ENCODE results near the gene ATP9A.

GRCh38 chr20:51703400-51704287 is 64.5 kb downstream of the ATP9A start:
- no peak for TF ChIP-seq CTCF (IDR thresholded peaks at IDR 0.05; ENCODE audit: poor library complexity, severe bottlenecking)
- TF ChIP-seq REST (IDR thresholded peaks at IDR 0.05; ENCODE audit: borderline replicate concordance), result no peak
- no peak for TF ChIP-seq POLR2AphosphoS5 (IDR thresholded peaks at IDR 0.05)
- no peak for TF ChIP-seq EP300 (conservative IDR thresholded peaks at IDR 0.05; ENCODE audit: poor library complexity, severe bottlenecking)

Data from neural cell (in vitro differentiated cells).